Tibial artery (tissue), 4 donors: Measurements from ENCODE around the gene NCR2.

Source experiments
- DNase-seq, 2 donors: peaks; one replicate each; pipeline ENCODE4 v3.0.0-alpha.2; 2019
- H3K27ac ChIP-seq, 2 donors: fragments of 200-600 bp; sonication (generic) in 1 of 2; 1 replicate in 1 of 2; 2 replicates in 1 of 2; pipeline ENCODE4 v1.5.1; 2018 to 2019; ENCODE audit warnings: mild to moderate bottlenecking in 1 of 2
- H3K27me3 ChIP-seq, 2 donors: fragments of 200-600 bp; sonication (generic) in 1 of 2; one replicate each; pipeline versions ENCODE4 v1.5.1 to v1.6.0; 2016 to 2019
- H3K36me3 ChIP-seq, 3 donors: fragments of 200-600 bp; sonication (generic) in 2 of 3; one replicate each; pipeline ENCODE4 v1.5.1; 2016 to 2019; ENCODE audit warnings: mild to moderate bottlenecking in 2 of 3
- H3K4me1 ChIP-seq, 4 donors: fragments of 200-600 bp; sonication (generic) in 2 of 4; 1 replicate in 3 of 4; 2 replicates in 1 of 4; pipeline ENCODE4 v1.5.1; 2016 to 2019
- H3K4me3 ChIP-seq, 2 donors: fragments of 200-600 bp; sonication (generic) in 1 of 2; 1 replicate in 1 of 2; 2 replicates in 1 of 2; pipeline ENCODE4 v1.5.1; 2018 to 2019; ENCODE audit warnings: mild to moderate bottlenecking in 2 of 2
- H3K9me3 ChIP-seq, 3 donors: fragments of 200-600 bp; sonication (generic) in 1 of 3; one replicate each; pipeline ENCODE4 v1.5.1; 2016 to 2019
- CTCF ChIP-seq, 2 experiments: fragments of 200-600 bp in 1 of 2; fragments of 450-650 bp in 1 of 2; IDR thresholded peaks; one replicate each; pipeline ENCODE4 v1.5.1; 2017 to 2019; ENCODE audit warnings: antibody characterized with exemption in 2 of 2, mild to moderate bottlenecking in 1 of 2, moderate library complexity in 1 of 2
- intact Hi-C: fragments of 100-400 bp; cut with DNase I; formaldehyde crosslinking; loops from one replicate; pipeline ENCODE4 v1.15.0; 2023; ENCODE audit warnings: low total_unique reads

Gene NCR2

GRCh38 chr6:41315203-41315602 is 20.2 kb upstream of the NCR2 start:
- H3K9me3 ChIP-seq, result no peaks in the 10 kb centered on the region
- no peak for DNase-seq
- H3K4me1 ChIP-seq, result peaks cover 0 to 10% (median 7%) of the 10 kb centered on the region in 4 donors
- H3K36me3 ChIP-seq, result no peaks in the 10 kb centered on the region
- H3K4me3 ChIP-seq, result no peak overlapping the region
- TF ChIP-seq CTCF (IDR thresholded peaks at IDR 0.05), result no peak
- intact Hi-C loops, result no loop called here
- peaks cover 0 to 59% of the 10 kb centered on the region in 2 donors for H3K27me3 ChIP-seq
- H3K27ac ChIP-seq, result no peak overlapping the region

- Histone ChIP-seq H3K4me1 (peaks cover 0 to 10% (median 7%) of the 10 kb centered on the region in 4 donors), H3K9me3 (no peaks in the 10 kb centered on the region), H3K36me3 (no peaks in the 10 kb centered on the region), H3K27ac (no peak overlapping the region), H3K4me3 (no peak overlapping the region), H3K27me3 (peaks cover 0 to 57% of the 10 kb centered on the region in 2 donors)
- no peak for TF ChIP-seq CTCF (IDR thresholded peaks at IDR 0.05)
- DNase-seq, result no peak
- intact Hi-C loops, result no loop called here
Measured at GRCh38 chr6:41315943-41316620, 19.3 kb upstream of the NCR2 start.

- Histone ChIP-seq H3K27me3 (peaks cover 0 to 48% of the 10 kb centered on the region in 2 donors), H3K27ac (no peak overlapping the region), H3K4me1 (peaks cover 0 to 10% (median 7%) of the 10 kb centered on the region in 4 donors), H3K36me3 (no peaks in the 10 kb centered on the region), H3K4me3 (no peak overlapping the region), H3K9me3 (no peaks in the 10 kb centered on the region)
- no peak for TF ChIP-seq CTCF (IDR thresholded peaks at IDR 0.05)
- intact Hi-C loops, result no loop called here
- DNase-seq, result no peak
Measured at GRCh38 chr6:41318261-41318653, 17.2 kb upstream of the NCR2 start.

- Histone ChIP-seq H3K4me1 (peaks cover 0 to 10% (median 7%) of the 10 kb centered on the region in 4 donors), H3K9me3 (no peaks in the 10 kb centered on the region), H3K4me3 (peak overlapping the region; percentile 3 to 27), H3K27me3 (peaks cover 0 to 51% of the 10 kb centered on the region in 2 donors), H3K27ac (no peak overlapping the region), H3K36me3 (no peaks in the 10 kb centered on the region)
- intact Hi-C loops, result no loop called here
- TF ChIP-seq CTCF (IDR thresholded peaks at IDR 0.05), result peak; percentile 92 to 99
- DNase-seq, result peak; percentile 69 to 81
Measured at GRCh38 chr6:41318654-41319565, 16.5 kb upstream of the NCR2 start.

GRCh38 chr6:41321183-41321582 is 14.2 kb upstream of the NCR2 start:
- Histone ChIP-seq H3K27ac (no peak overlapping the region), H3K4me3 (no peak overlapping the region), H3K9me3 (no peaks in the 10 kb centered on the region), H3K36me3 (no peaks in the 10 kb centered on the region), H3K4me1 (peaks cover 0 to 10% (median 7%) of the 10 kb centered on the region in 4 donors), H3K27me3 (peaks cover 0 to 62% of the 10 kb centered on the region in 2 donors)
- no peak for DNase-seq
- no peak for TF ChIP-seq CTCF (IDR thresholded peaks at IDR 0.05)
- intact Hi-C loops, result no loop called here
